EL (cell line): ENCODE measurements around the gene SUMO4.

Source experiments
- DNase-seq: peaks from one replicate; pipeline ENCODE4 v3.0.0-alpha.2; 2016

Gene SUMO4

GRCh38 chr6:149392093-149392492, 8.0 kb upstream of the SUMO4 start:
- DNase-seq = no peak

GRCh38 chr6:149392535-149392934, 7.5 kb upstream of the SUMO4 start:
- DNase-seq = no peak

GRCh38 chr6:149393002-149393679, 6.9 kb upstream of the SUMO4 start:
- peak; percentile 25 for DNase-seq

- no peak for DNase-seq
Observed at GRCh38 chr6:149395185-149395584, 4.9 kb upstream of the SUMO4 start.

GRCh38 chr6:149397384-149397783, 2.7 kb upstream of the SUMO4 start:
- no peak for DNase-seq

- no peak for DNase-seq
Observed at GRCh38 chr6:149403534-149403933, 3.5 kb downstream of the SUMO4 start.

- peak; percentile 23 for DNase-seq
Observed at GRCh38 chr6:149405823-149406765, 6.0 kb downstream of the SUMO4 start.

GRCh38 chr6:149409617-149410016, 9.6 kb downstream of the SUMO4 start:
- no peak for DNase-seq

GRCh38 chr6:149410557-149410956, 10.5 kb downstream of the SUMO4 start:
- DNase-seq = no peak

GRCh38 chr6:149414009-149414408, 13.9 kb downstream of the SUMO4 start:
- DNase-seq = no peak

GRCh38 chr6:149414821-149415220, 14.8 kb downstream of the SUMO4 start:
- DNase-seq = no peak

GRCh38 chr6:149419696-149420404, 19.8 kb downstream of the SUMO4 start:
- no peak for DNase-seq

GRCh38 chr6:149421132-149421531, 21.1 kb downstream of the SUMO4 start:
- DNase-seq = no peak

- DNase-seq = no peak
Observed at GRCh38 chr6:149422581-149422980, 22.5 kb downstream of the SUMO4 start.

GRCh38 chr6:149423964-149424440, 23.9 kb downstream of the SUMO4 start:
- no peak for DNase-seq

GRCh38 chr6:149425224-149425623, 25.2 kb downstream of the SUMO4 start:
- no peak for DNase-seq

- DNase-seq = no peak
Observed at GRCh38 chr6:149425754-149426153, 25.7 kb downstream of the SUMO4 start.

GRCh38 chr6:149428606-149429005, 28.5 kb downstream of the SUMO4 start:
- no peak for DNase-seq

- DNase-seq = no peak
Observed at GRCh38 chr6:149429427-149430360, 29.6 kb downstream of the SUMO4 start.

- DNase-seq = peak; percentile 86
Observed at GRCh38 chr6:149431905-149432775, 32.1 kb downstream of the SUMO4 start.

- no peak for DNase-seq
Observed at GRCh38 chr6:149433405-149433804, 33.3 kb downstream of the SUMO4 start.
